GM10847 (cell line): Measurements from ENCODE around the gene PTPN11.

Experiments used
- POLR2A ChIP-seq: IDR thresholded peaks from 2 replicates; pipeline ENCODE4 v1.6.1; 2011; ENCODE audit not compliant: insufficient read length; ENCODE audit errors: extremely low read depth

The PTPN11 gene

GRCh38 chr12:112524269-112524668 is 105.5 kb downstream of the PTPN11 start:
- no peak for TF ChIP-seq POLR2A

- no peak for TF ChIP-seq POLR2A
Measured at GRCh38 chr12:112524676-112525425, 106.1 kb downstream of the PTPN11 start.

- no peak for TF ChIP-seq POLR2A
Measured at GRCh38 chr12:112525426-112525809, 106.7 kb downstream of the PTPN11 start.

GRCh38 chr12:112527082-112527481 is 108.3 kb downstream of the PTPN11 start:
- no peak for TF ChIP-seq POLR2A

GRCh38 chr12:112527501-112527900 is 108.8 kb downstream of the PTPN11 start:
- no peak for TF ChIP-seq POLR2A

- no peak for TF ChIP-seq POLR2A
Measured at GRCh38 chr12:112528521-112528920, 109.8 kb downstream of the PTPN11 start.

GRCh38 chr12:112530941-112531340 is 112.2 kb downstream of the PTPN11 start:
- no peak for TF ChIP-seq POLR2A

GRCh38 chr12:112532106-112532505 is 113.4 kb downstream of the PTPN11 start:
- TF ChIP-seq POLR2A = no peak

- TF ChIP-seq POLR2A = no peak
Measured at GRCh38 chr12:112533528-112533927, 114.8 kb downstream of the PTPN11 start.

- TF ChIP-seq POLR2A = no peak
Measured at GRCh38 chr12:112535017-112535416, 116.3 kb downstream of the PTPN11 start.

GRCh38 chr12:112535637-112536366 is 117.1 kb downstream of the PTPN11 start:
- no peak for TF ChIP-seq POLR2A

GRCh38 chr12:112536367-112536730 is 117.6 kb downstream of the PTPN11 start:
- TF ChIP-seq POLR2A = no peak

GRCh38 chr12:112537710-112538396 is 119.1 kb downstream of the PTPN11 start:
- no peak for TF ChIP-seq POLR2A

GRCh38 chr12:112538740-112539139 is 120.0 kb downstream of the PTPN11 start:
- TF ChIP-seq POLR2A = no peak

GRCh38 chr12:112539221-112539620 is 120.5 kb downstream of the PTPN11 start:
- TF ChIP-seq POLR2A = no peak

GRCh38 chr12:112540021-112540420 is 121.3 kb downstream of the PTPN11 start:
- no peak for TF ChIP-seq POLR2A

- TF ChIP-seq POLR2A = no peak
Measured at GRCh38 chr12:112543751-112544150, 125.0 kb downstream of the PTPN11 start.

GRCh38 chr12:112546339-112546738 is 127.6 kb downstream of the PTPN11 start:
- TF ChIP-seq POLR2A = no peak
